Calu3 (cell line): ENCODE results near the gene IL25. TPM values are rescaled to one million over a fixed set of nuclear protein-coding genes. Genes with fewer than 3 reads are reported as not detected.

Source experiments
- BruUV-seq: library from RNA; stranded (reverse); fragments of 400-500 nt; replicated peaks from 2 replicates; lab custom pipeline; 2021; lab: Mats Ljungman, UMichigan
- CTCF ChIA-PET: fragments of 300-600 bp; sonication (Branson Sonifier 250); formaldehyde crosslinking; loops from one replicate; lab custom pipeline; 2022; ENCODE audit warnings: antibody characterized with exemption; lab: Charles Lee
- DNase-seq: peaks from one replicate; pipeline ENCODE4 v3.0.0; 2022
- H3K27ac Mint-ChIP-seq: one replicate; pipeline ENCODE4 v1.8.0; 2022; ENCODE audit warnings: mixed read lengths; ENCODE audit not compliant: unreplicated experiment
- H3K27me3 Mint-ChIP-seq: one replicate; pipeline ENCODE4 v1.8.0; 2022; ENCODE audit warnings: mixed read lengths; ENCODE audit not compliant: unreplicated experiment
- H3K36me3 Mint-ChIP-seq: one replicate; pipeline ENCODE4 v1.8.0; 2022; ENCODE audit warnings: mild to moderate bottlenecking, moderate library complexity, mixed read lengths; ENCODE audit not compliant: insufficient read depth, unreplicated experiment
- H3K4me1 Mint-ChIP-seq: one replicate; pipeline ENCODE4 v1.8.0; 2022; ENCODE audit warnings: mild to moderate bottlenecking, low read depth, mixed read lengths; ENCODE audit not compliant: unreplicated experiment
- H3K4me3 Mint-ChIP-seq: one replicate; pipeline ENCODE4 v1.8.0; 2022; ENCODE audit warnings: mild to moderate bottlenecking, low read depth, moderate library complexity, mixed read lengths; ENCODE audit not compliant: unreplicated experiment
- H3K9me3 Mint-ChIP-seq: one replicate; pipeline ENCODE4 v1.8.0; 2022; ENCODE audit warnings: low read depth, mixed read lengths; ENCODE audit not compliant: unreplicated experiment
- intact Hi-C: fragments of 100-400 bp; cut with micrococcal nuclease; formaldehyde crosslinking; loops from one replicate; pipeline ENCODE4 v1.10.0; 2022; ENCODE audit not compliant: unreplicated experiment
- total RNA-seq: library from RNA; stranded (reverse); gene quantifications from 2 replicates; pipeline ENCODE4 v1.2.3, GENCODE V29; 2022
- TF ChIP-seq, protein P1 (sequence below): fragments of 200-600 bp; IDR thresholded peaks from one replicate; pipeline ENCODE4 v1.8.0; 2022; ENCODE audit warnings: antibody characterized with exemption; ENCODE audit not compliant: unreplicated experiment

IL25 gene
- total RNA-seq, 1 experiment from 2014 or later: not detected

DNA sequence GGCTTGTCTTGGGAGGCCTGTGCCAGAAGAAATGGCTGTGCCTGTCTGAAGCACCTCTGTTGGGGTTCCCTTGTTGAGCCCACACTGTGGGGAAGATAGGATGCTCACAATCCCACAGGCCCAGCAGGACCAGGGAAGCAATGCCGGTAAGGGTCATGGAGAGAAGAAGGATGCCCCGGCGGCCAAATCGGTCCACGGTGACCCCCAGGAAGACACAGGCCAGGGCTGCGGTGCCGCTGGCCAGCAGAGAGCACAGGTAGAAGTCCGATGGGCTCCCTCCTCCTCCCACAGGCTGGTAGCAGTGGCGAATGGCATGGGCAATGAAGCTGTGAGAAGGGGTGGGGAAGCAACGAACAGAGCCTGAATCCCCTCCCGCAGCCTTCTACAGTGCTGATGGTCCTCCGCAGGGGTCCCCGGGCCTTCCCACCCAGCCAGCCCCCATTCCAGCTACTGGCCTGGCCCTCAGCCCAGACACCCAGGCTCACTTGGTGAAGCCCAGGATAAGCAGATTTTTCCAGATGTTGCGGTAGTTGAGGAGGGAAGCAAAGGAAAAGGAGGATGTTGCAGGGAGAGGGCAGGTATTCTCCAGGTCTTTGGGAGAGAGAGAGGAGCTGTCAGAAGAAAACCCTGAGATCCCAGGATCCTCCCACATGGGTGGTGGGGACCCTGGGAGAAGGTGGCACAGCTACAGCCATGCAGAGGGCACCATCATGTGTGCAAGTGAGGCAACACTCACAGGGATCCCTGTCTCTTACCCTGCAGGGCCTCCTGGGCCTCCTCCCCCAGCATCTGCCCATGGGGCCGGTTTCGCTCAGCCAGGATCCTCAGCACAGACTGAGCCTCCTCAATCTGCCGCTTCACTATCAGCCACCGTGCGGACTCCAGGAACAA, 25.0 kb upstream of the IL25 start:
- DNase-seq: no peak
- Mint-ChIP-seq H3K27ac (no peak overlapping the region), H3K4me3 (no peak overlapping the region), H3K4me1 (no peaks in the 10 kb centered on the region), H3K36me3 (no peaks in the 10 kb centered on the region), H3K27me3 (peaks cover 88% of the 10 kb centered on the region), H3K9me3 (peaks cover 3% of the 10 kb centered on the region)
- TF ChIP-seq, protein P1, sequence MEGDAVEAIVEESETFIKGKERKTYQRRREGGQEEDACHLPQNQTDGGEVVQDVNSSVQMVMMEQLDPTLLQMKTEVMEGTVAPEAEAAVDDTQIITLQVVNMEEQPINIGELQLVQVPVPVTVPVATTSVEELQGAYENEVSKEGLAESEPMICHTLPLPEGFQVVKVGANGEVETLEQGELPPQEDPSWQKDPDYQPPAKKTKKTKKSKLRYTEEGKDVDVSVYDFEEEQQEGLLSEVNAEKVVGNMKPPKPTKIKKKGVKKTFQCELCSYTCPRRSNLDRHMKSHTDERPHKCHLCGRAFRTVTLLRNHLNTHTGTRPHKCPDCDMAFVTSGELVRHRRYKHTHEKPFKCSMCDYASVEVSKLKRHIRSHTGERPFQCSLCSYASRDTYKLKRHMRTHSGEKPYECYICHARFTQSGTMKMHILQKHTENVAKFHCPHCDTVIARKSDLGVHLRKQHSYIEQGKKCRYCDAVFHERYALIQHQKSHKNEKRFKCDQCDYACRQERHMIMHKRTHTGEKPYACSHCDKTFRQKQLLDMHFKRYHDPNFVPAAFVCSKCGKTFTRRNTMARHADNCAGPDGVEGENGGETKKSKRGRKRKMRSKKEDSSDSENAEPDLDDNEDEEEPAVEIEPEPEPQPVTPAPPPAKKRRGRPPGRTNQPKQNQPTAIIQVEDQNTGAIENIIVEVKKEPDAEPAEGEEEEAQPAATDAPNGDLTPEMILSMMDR: no peak
- BruUV-seq: no TSS peak
- intact Hi-C loops: no loop called here
- CTCF ChIA-PET: interaction anchor here (0.9 kb wide), 1 partner anchor 26 kb away, joined by 3 read pairs; no protein-coding TSS in a partner anchor

DNA sequence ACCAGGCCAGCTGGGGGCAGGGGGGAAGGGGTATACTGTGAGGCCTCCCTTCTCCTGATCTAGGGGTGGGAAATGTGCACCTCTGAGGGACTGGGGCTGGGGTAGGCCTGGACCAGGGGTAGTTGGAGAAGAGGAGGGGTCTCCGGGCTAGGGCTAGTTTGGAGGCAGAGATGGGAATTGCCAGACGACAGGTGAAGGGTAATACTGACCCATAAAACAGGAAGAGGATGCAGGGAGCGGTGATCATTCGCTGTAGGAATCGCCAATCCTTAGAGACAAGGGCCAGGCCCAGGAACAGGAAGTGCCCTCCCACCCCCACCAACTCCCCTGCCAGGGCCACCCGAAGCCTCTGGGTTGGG, 24.3 kb upstream of the IL25 start:
- Mint-ChIP-seq H3K4me3 (no peak overlapping the region), H3K4me1 (no peaks in the 10 kb centered on the region), H3K9me3 (peaks cover 3% of the 10 kb centered on the region), H3K27ac (no peak overlapping the region), H3K27me3 (peaks cover 88% of the 10 kb centered on the region), H3K36me3 (no peaks in the 10 kb centered on the region)
- DNase-seq: no peak
- TF ChIP-seq, protein P1: no peak
- BruUV-seq: no TSS peak
- CTCF ChIA-PET: no interaction called here
- intact Hi-C loops: no loop called here

DNA sequence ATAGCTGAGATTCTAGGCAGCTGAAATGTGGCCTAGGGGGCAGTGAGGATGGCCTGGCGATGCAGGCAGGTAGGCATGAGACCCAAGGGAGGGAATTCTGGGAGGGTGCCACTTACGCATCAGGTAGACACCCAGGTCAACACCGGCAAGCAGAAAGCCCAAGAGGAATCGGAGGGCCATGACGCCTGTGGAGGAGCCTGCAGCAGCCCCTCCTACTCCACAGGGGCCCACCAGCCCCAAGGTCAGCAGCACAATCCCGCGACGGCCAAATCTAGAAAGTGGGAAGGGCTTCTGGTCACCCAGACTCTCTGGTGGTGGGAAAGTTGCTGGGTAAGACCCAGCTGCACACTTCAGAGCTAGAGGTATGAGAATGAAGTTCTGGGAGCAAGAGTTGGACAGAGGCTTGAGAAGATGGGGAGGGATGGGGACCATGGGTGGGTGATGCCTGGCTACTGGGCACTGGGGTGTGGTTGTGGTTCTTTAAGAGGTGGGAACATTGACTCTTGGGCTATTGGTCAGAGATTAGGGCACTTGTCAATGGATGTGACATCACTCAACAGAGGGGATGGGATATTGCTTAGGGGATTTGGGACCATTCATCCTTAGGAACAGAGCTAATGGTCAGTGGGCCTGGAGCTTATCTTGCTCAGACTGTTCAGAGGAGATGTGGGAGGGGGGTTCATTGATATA, 23.3 kb upstream of the IL25 start:
- H3K36me3 Mint-ChIP-seq: no peaks in the 10 kb centered on the region
- no peak overlapping the region for H3K4me3 Mint-ChIP-seq
- CTCF ChIA-PET: no interaction called here
- no peak overlapping the region for H3K27ac Mint-ChIP-seq
- intact Hi-C loops: no loop called here
- no peaks in the 10 kb centered on the region for H3K4me1 Mint-ChIP-seq
- TF ChIP-seq, protein P1: no peak
- DNase-seq: no peak
- peaks cover 3% of the 10 kb centered on the region for H3K9me3 Mint-ChIP-seq
- H3K27me3 Mint-ChIP-seq: peaks cover 95% of the 10 kb centered on the region
- BruUV-seq: no TSS peak

DNA sequence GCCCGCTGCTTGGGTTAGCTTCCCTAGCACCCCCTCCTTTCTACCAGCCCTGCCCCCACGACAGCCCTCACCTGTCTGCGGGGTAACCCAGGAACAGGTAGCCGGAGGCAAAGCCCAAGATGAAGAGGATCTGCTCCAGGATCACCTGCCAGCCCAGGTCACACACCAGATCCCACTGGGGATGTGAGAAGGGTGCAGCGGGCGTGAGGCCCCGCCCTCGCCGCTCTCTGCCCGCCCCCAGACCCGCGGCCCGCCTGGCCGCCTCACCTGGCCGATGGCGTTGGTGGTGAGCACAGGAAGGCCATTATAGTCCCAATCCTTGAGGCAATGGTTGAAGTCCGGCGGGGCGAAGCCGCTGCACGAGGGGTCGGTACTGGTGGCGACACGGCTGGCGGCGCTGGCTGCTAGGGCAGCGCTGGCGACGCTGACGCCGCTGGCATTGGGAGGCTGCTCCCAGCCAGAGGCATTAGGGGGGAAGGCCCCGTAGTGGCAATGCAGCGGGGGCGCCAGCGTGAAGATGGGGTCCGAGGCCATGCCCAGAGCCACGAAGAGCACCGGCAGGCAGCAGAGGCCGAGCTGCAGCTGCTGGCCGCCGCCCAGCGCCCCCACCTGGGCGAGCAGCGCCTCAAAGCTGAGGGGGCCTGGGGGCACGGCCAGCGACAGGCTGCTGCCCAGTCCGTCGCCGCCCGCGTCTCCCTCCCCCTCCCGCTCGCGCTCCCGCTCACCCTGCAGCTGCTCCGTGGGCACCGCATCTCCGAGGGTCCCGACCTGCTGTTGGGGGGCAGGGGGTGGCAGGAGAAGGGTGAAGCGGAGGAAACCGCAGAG, 20.7 kb upstream of the IL25 start:
- Mint-ChIP-seq H3K9me3 (peaks cover 3% of the 10 kb centered on the region), H3K4me1 (no peaks in the 10 kb centered on the region), H3K27me3 (peaks cover 95% of the 10 kb centered on the region), H3K4me3 (no peak overlapping the region), H3K36me3 (no peaks in the 10 kb centered on the region), H3K27ac (no peak overlapping the region)
- CTCF ChIA-PET: no interaction called here
- DNase-seq: no peak
- BruUV-seq: no TSS peak
- intact Hi-C loops: no loop called here
- TF ChIP-seq, protein P1: no peak
